Hepatocyte (in vitro differentiated cells): ENCODE data around the gene FLRT2. TPM values are rescaled to one million over a fixed set of nuclear protein-coding genes. Genes with fewer than 3 reads are reported as not detected.

Source experiments
- DNase-seq: peaks from one replicate; pipeline ENCODE4 v3.0.0-alpha.2; 2016; ENCODE audit warnings: low spot score
- H2AFZ ChIP-seq: fragments of 200-600 bp; sonication (generic); 2 replicates; pipeline ENCODE4 v1.6.0; 2016; ENCODE audit warnings: antibody characterized with exemption, mild to moderate bottlenecking
- H3K27ac ChIP-seq: fragments of 200-600 bp; sonication (generic); 2 replicates; pipeline ENCODE4 v1.5.1; 2016; ENCODE audit warnings: mild to moderate bottlenecking
- H3K27me3 ChIP-seq: fragments of 200-600 bp; sonication (generic); 2 replicates; pipeline ENCODE4 v1.6.1; 2016
- H3K36me3 ChIP-seq: fragments of 200-600 bp; sonication (generic); replicated peaks from 2 replicates; pipeline ENCODE4 v1.5.1; 2016; ENCODE audit warnings: low read depth; ENCODE audit not compliant: insufficient read depth
- H3K4me1 ChIP-seq: fragments of 200-600 bp; sonication (generic); 2 replicates; pipeline ENCODE4 v1.5.1; 2016; ENCODE audit warnings: mild to moderate bottlenecking, moderate library complexity; ENCODE audit not compliant: insufficient read depth
- H3K4me2 ChIP-seq: fragments of 200-600 bp; sonication (generic); 2 replicates; pipeline ENCODE4 v1.6.0; 2016
- H3K4me3 ChIP-seq: fragments of 200-600 bp; sonication (generic); 2 replicates; pipeline ENCODE4 v1.5.1; 2016; ENCODE audit warnings: mild to moderate bottlenecking
- H3K79me2 ChIP-seq: fragments of 200-600 bp; sonication (generic); 2 replicates; pipeline ENCODE4 v1.6.0; 2017; ENCODE audit warnings: mild to moderate bottlenecking
- H3K9me2 ChIP-seq: fragments of 200-600 bp; sonication (generic); replicated peaks from 2 replicates; pipeline ENCODE4 v1.6.0; 2017; ENCODE audit warnings: mild to moderate bottlenecking; ENCODE audit not compliant: insufficient read depth
- H3K9me3 ChIP-seq: fragments of 200-600 bp; sonication (generic); 2 replicates; pipeline ENCODE4 v1.5.1; 2016; ENCODE audit warnings: low read depth, mild to moderate bottlenecking
- H4K20me1 ChIP-seq: fragments of 200-600 bp; sonication (generic); 2 replicates; pipeline ENCODE4 v1.6.0; 2016; ENCODE audit warnings: mild to moderate bottlenecking; ENCODE audit not compliant: insufficient read depth, poor library complexity, severe bottlenecking
- CTCF ChIP-seq: fragments of 200-600 bp; sonication (generic); IDR thresholded peaks from 2 replicates; pipeline ENCODE4 v1.5.1; 2016; ENCODE audit warnings: antibody characterized with exemption, mild to moderate bottlenecking; ENCODE audit not compliant: poor library complexity
- EZH2 ChIP-seq: fragments of 200-600 bp; sonication (generic); IDR thresholded peaks from 2 replicates; pipeline ENCODE4 v1.6.1; 2016; ENCODE audit warnings: antibody characterized with exemption, mild to moderate bottlenecking, borderline replicate concordance
- EZH2phosphoT487 ChIP-seq: fragments of 200-600 bp; sonication (generic); IDR thresholded peaks from one replicate; pipeline ENCODE4 v1.6.1; 2018; ENCODE audit warnings: antibody characterized with exemption, mild to moderate bottlenecking, low read depth, moderate library complexity; ENCODE audit not compliant: unreplicated experiment, severe bottlenecking
- WGBS: methylation state at CpG from one replicate; pipeline ENCODE4 v1.1.6; 2016; ENCODE audit warnings: low lambda C conversion rate; ENCODE audit errors: missing lambda C conversion rate; 5-methylcytosine and 5-hydroxymethylcytosine counted together
- polyA plus RNA-seq: library from polyadenylated mRNA; unstranded; fragments of >200 nt; fragmentation: Nextera tagmentation; extraction: Ambion mirVana; gene quantifications from 2 replicates; pipeline ENCODE4 v1.2.1, GENCODE V29; 2016
- total RNA-seq: library from RNA; depleted of rRNA; stranded (reverse); fragments of >200 nt; gene quantifications from 2 replicates; pipeline ENCODE4 v1.2.3, GENCODE V29; 2014

The FLRT2 gene
- total and polyA plus RNA-seq, 2 experiments from 2014 or later: 32.9 to 42.3 TPM

- H3K4me2 ChIP-seq: no peak overlapping the region
- no peaks in the 10 kb centered on the region for H3K9me3 ChIP-seq
- H3K4me1 ChIP-seq: no peaks in the 10 kb centered on the region
- no peak overlapping the region for H2AFZ ChIP-seq
- no peak for TF ChIP-seq EZH2
- TF ChIP-seq CTCF: no peak
- no peak for TF ChIP-seq EZH2phosphoT487
- H4K20me1 ChIP-seq: no peaks in the 10 kb centered on the region
- no peaks in the 10 kb centered on the region for H3K36me3 ChIP-seq
- WGBS: 84% methylated on average over 2 of the region's 2 CpGs
- no peaks in the 10 kb centered on the region for H3K27me3 ChIP-seq
- H3K79me2 ChIP-seq: no peaks in the 10 kb centered on the region
- no peak overlapping the region for H3K4me3 ChIP-seq
- no peak overlapping the region for H3K27ac ChIP-seq
- DNase-seq: no peak
- H3K9me2 ChIP-seq: no peaks in the 10 kb centered on the region
Observed at GRCh38 chr14:85644211-85644610, 114.3 kb downstream of the FLRT2 start.

GRCh38 chr14:85653029-85653428 lies 123.1 kb downstream of the FLRT2 start:
- no peaks in the 10 kb centered on the region for H3K36me3 ChIP-seq
- WGBS: 98% methylated on average over 2 of the region's 2 CpGs
- H3K9me3 ChIP-seq: no peaks in the 10 kb centered on the region
- H3K79me2 ChIP-seq: no peaks in the 10 kb centered on the region
- H3K9me2 ChIP-seq: no peaks in the 10 kb centered on the region
- no peaks in the 10 kb centered on the region for H3K27me3 ChIP-seq
- no peak overlapping the region for H2AFZ ChIP-seq
- no peak for DNase-seq
- H3K4me3 ChIP-seq: no peak overlapping the region
- no peaks in the 10 kb centered on the region for H4K20me1 ChIP-seq
- H3K4me1 ChIP-seq: no peaks in the 10 kb centered on the region
- TF ChIP-seq EZH2phosphoT487: no peak
- TF ChIP-seq CTCF: no peak
- no peak for TF ChIP-seq EZH2
- H3K4me2 ChIP-seq: no peak overlapping the region
- no peak overlapping the region for H3K27ac ChIP-seq

GRCh38 chr14:85660243-85660922 lies 130.4 kb downstream of the FLRT2 start:
- DNase-seq: no peak
- H3K9me3 ChIP-seq: no peaks in the 10 kb centered on the region
- no peak overlapping the region for H3K4me2 ChIP-seq
- H3K27ac ChIP-seq: no peak overlapping the region
- H3K79me2 ChIP-seq: no peaks in the 10 kb centered on the region
- H3K27me3 ChIP-seq: no peaks in the 10 kb centered on the region
- WGBS: 72% methylated on average over 2 of the region's 2 CpGs
- no peaks in the 10 kb centered on the region for H3K36me3 ChIP-seq
- H2AFZ ChIP-seq: no peak overlapping the region
- H4K20me1 ChIP-seq: no peaks in the 10 kb centered on the region
- TF ChIP-seq EZH2 (no peak), EZH2phosphoT487 (no peak), CTCF (no peak)
- H3K9me2 ChIP-seq: no peaks in the 10 kb centered on the region
- no peaks in the 10 kb centered on the region for H3K4me1 ChIP-seq
- H3K4me3 ChIP-seq: no peak overlapping the region
